IPS-15b (cell line): Measurements from ENCODE around the gene ARIH1.
"Not testable (repeated sequence)": the region's sequence is repeated elsewhere in the genome, so short reads cannot be mapped to it uniquely, and the experiment has no call there.

Experiments
- H3K27me3 ChIP-seq: one replicate; pipeline ENCODE4 v1.6.1; 2013; ENCODE audit warnings: low read length; ENCODE audit not compliant: control insufficient read depth, insufficient read depth
- H3K36me3 ChIP-seq: one replicate; pipeline ENCODE4 v1.6.1; 2013; ENCODE audit warnings: low read length; ENCODE audit not compliant: control insufficient read depth, insufficient read depth
- H3K4me1 ChIP-seq: one replicate; pipeline ENCODE4 v1.6.1; 2013; ENCODE audit warnings: mild to moderate bottlenecking, low read length; ENCODE audit not compliant: control insufficient read depth, insufficient read depth
- H3K4me3 ChIP-seq: one replicate; pipeline ENCODE4 v1.5.1; 2013; ENCODE audit warnings: low read depth, low read length
- H3K9ac ChIP-seq: one replicate; pipeline ENCODE4 v1.6.1; 2013; ENCODE audit warnings: low read depth, mild to moderate bottlenecking, low read length
- H3K9me3 ChIP-seq: one replicate; pipeline ENCODE4 v1.6.1; 2013; ENCODE audit warnings: mild to moderate bottlenecking, low read length; ENCODE audit not compliant: control insufficient read depth, insufficient read depth

Gene ARIH1

GRCh38 chr15:72615533-72616233, 141.6 kb downstream of the ARIH1 start:
- not testable (repeated sequence) for H3K27me3 ChIP-seq, H3K36me3 ChIP-seq, H3K9me3 ChIP-seq, H3K4me3 ChIP-seq
- Histone ChIP-seq H3K9ac (peak overlapping the region; percentile 24), H3K4me1 (peaks cover 11% of the 10 kb centered on the region)

- Histone ChIP-seq H3K9ac (no peak overlapping the region), H3K4me3 (no peak overlapping the region), H3K36me3 (no peaks in the 10 kb centered on the region), H3K9me3 (no peaks in the 10 kb centered on the region), H3K4me1 (peaks cover 11% of the 10 kb centered on the region), H3K27me3 (no peaks in the 10 kb centered on the region)
Measured at GRCh38 chr15:72616491-72617210, 142.5 kb downstream of the ARIH1 start.

DNA sequence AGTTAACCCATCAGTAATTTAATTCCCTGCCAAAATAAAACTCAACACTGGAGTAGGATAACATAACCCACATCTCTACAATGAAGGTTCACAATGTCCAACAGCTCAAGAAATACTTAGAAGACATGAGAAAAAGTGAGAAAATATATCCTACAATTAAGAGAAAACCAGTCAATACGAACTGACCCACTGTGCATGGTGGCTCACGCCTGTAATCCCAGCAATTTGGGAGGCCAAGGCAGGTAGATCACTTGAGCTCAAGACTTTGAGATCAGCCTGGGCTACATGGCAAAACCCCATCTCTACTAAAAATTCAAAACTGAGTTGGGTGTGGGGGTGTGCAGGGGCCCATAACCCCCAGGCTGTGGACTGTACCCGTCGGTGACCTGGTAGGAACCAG, 149.7 kb downstream of the ARIH1 start:
- not testable (repeated sequence) for H3K4me1 ChIP-seq, H3K27me3 ChIP-seq, H3K9ac ChIP-seq, H3K36me3 ChIP-seq, H3K4me3 ChIP-seq, H3K9me3 ChIP-seq

GRCh38 chr15:72626153-72626552, 152.0 kb downstream of the ARIH1 start:
- not testable (repeated sequence) for H3K4me1 ChIP-seq, H3K36me3 ChIP-seq, H3K4me3 ChIP-seq, H3K9me3 ChIP-seq, H3K9ac ChIP-seq, H3K27me3 ChIP-seq

GRCh38 chr15:72628249-72629067, 154.3 kb downstream of the ARIH1 start:
- H3K9ac ChIP-seq, H3K4me1 ChIP-seq, H3K4me3 ChIP-seq, H3K27me3 ChIP-seq, H3K36me3 ChIP-seq, H3K9me3 ChIP-seq: not testable (repeated sequence)

DNA sequence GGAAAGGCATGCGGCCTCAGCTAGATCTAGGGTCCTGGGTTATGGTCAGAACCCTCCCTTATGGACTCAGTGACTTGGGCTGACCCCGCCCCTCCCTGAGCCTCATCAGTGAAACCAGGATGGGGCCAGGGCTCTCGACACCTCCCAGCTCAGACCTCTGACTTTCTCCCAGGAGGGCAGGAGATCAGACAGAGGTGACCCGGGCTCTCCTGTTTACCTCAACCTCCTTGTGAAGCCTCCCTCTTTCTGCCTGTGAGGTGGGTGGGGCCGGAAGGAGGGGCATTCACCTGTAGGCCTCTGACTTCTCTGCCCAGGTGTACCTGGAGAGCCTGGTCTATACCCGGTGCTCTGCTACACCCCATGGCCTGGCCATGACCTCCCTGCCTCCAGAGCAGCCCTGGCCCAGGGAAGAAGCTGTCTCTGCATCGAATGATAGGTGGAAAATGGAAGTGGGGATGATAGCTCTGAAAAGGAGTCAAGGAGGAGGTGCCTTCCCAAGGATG, 155.0 kb downstream of the ARIH1 start:
- H3K9ac ChIP-seq, H3K4me1 ChIP-seq, H3K36me3 ChIP-seq, H3K9me3 ChIP-seq, H3K4me3 ChIP-seq, H3K27me3 ChIP-seq: not testable (repeated sequence)

DNA sequence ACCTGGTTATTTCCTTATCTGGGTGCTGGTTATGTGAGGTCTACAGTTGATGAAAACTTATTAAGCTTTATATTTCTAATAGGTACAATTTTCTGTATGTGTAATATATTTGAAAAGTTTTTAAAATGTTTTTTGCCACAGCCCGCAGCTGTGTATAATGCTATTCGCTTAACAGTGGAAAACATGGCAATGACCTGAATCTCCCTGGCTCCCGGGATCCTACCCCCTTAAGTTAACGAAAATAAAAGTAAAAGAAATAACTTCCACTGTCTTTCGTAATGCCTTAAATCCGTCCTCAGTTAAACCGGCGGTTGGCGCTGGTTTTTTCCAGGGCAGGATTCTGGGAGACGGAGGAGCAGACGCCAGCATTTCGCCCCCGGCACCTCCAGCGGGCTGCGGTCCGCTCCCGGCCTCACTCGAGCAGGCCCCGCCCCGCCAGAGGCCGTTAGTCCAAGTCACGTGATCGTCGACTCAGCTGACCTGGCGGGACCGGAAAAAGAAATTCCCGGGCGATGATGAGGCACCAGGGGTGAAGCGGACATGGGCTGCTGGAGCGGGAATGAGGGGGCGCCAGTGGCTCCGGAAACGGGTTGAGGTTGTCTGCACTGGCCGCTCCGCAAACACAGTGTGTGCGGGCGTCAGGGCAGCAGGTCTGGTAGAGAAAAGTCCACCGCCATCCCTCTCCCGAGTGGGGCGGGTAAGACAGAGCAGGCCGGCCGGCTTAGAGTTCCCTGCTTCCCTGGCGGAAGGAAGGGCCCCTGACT, 162.6 kb downstream of the ARIH1 start:
- not testable (repeated sequence) for H3K9ac ChIP-seq, H3K36me3 ChIP-seq, H3K4me1 ChIP-seq, H3K9me3 ChIP-seq, H3K4me3 ChIP-seq, H3K27me3 ChIP-seq

DNA sequence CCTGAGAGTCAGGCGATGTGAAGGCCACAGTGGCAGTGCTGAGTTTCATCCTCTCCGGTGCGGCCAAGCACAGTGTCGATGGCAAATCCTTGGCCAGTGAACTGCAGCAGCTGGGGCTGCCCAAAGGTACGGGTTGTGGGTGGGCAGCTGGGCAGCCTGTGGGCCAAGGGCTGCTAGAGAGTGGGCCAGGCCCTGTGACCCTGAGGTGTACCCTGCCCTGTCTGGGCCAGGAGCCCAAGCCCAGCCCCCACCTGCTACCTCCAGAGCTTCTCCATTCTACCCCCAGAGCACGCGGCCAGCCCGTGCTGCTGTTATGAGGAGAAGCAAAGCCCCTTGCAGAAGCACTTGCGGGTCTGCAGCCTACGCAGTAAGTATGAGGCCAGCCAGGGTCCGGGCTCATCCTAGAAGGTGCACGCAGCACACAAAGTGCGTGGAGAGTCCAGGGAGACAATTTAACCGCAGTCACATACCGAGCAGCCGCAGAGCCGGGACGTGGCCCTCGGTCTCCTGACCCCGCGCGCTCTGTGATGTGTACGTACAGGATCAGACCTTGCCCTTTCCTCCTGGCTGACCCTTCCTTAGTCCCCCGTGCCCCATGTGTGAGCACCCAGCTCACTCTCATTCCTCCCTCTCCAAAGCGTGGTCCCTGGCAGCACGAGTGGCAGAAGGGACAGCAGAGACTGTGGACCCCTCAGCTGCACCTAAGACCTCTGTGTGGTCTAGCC, 165.8 kb downstream of the ARIH1 start:
- not testable (repeated sequence) for H3K4me1 ChIP-seq, H3K4me3 ChIP-seq, H3K27me3 ChIP-seq, H3K9me3 ChIP-seq, H3K36me3 ChIP-seq, H3K9ac ChIP-seq

- H3K9ac ChIP-seq, H3K4me3 ChIP-seq, H3K36me3 ChIP-seq, H3K4me1 ChIP-seq, H3K27me3 ChIP-seq, H3K9me3 ChIP-seq: not testable (repeated sequence)
Measured at GRCh38 chr15:72642271-72642670, 168.1 kb downstream of the ARIH1 start.

DNA sequence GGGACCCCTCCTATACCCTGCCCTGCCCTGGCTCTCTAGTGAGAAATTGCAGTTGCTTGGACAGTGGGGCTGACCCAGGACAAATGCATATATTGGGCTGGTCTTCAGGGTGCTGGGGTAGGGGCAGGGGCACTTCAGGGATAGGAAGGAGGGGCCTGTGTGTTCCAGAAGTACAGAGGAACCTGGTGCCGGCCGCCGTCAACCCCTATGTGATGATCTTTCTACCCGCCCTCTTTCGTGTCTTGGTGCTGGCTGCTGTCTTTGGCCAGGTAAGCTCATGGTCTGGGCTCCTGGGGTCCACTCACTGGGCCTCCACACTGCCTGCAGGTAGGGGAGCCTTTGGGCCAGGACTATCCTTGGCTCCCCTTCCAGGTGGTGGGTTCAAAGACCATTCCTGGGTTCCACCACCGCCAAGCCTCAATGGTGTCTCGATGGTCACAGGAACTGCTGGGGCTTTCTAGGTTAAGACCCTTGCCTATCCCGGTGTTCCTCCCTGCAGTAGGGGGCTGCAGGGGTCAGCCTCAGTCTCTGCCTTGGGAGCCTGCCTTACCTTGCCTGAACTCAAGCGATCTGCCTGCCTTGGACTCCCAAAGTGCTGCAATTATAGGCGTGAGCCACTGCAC, 174.6 kb downstream of the ARIH1 start:
- H3K36me3 ChIP-seq, H3K9me3 ChIP-seq, H3K27me3 ChIP-seq, H3K4me1 ChIP-seq, H3K9ac ChIP-seq, H3K4me3 ChIP-seq: not testable (repeated sequence)
